NAMALWA (cell line): ENCODE measurements around the gene PABPN1L.
A peak's percentile ranks its signal among the peaks of the same experiment; 100 is the strongest.
"Not testable (repeated sequence)": the region's sequence is repeated elsewhere in the genome, so short reads cannot be mapped to it uniquely, and the experiment has no call there.

Source experiments
- DNase-seq: peaks from one replicate; pipeline ENCODE4 v3.0.0-alpha.2; 2015; ENCODE audit warnings: low spot score

PABPN1L gene

GRCh38 chr16:88827727-88828126 is 38.7 kb downstream of the PABPN1L start:
- DNase-seq, result no peak

GRCh38 chr16:88826070-88826840 is 40.2 kb downstream of the PABPN1L start:
- DNase-seq, result no peak

- no peak for DNase-seq
Measured at GRCh38 chr16:88825146-88825545, 41.3 kb downstream of the PABPN1L start.

- DNase-seq, result no peak
Measured at GRCh38 chr16:88824256-88825077, 42.0 kb downstream of the PABPN1L start.

- DNase-seq, result not testable (repeated sequence)
Measured at GRCh38 chr16:88823646-88824045, 42.8 kb downstream of the PABPN1L start.

GRCh38 chr16:88822281-88823040 is 44.0 kb downstream of the PABPN1L start:
- DNase-seq, result no peak

GRCh38 chr16:88821168-88821850 is 45.2 kb downstream of the PABPN1L start:
- no peak for DNase-seq

GRCh38 chr16:88820385-88821025 is 46.0 kb downstream of the PABPN1L start:
- no peak for DNase-seq

GRCh38 chr16:88819126-88819525 is 47.3 kb downstream of the PABPN1L start:
- DNase-seq, result no peak

- DNase-seq, result no peak
Measured at GRCh38 chr16:88818575-88818874, 47.9 kb downstream of the PABPN1L start.

- no peak for DNase-seq
Measured at GRCh38 chr16:88817785-88818574, 48.5 kb downstream of the PABPN1L start.

- DNase-seq, result no peak
Measured at GRCh38 chr16:88816736-88817535, 49.5 kb downstream of the PABPN1L start.

- peak; percentile 78 for DNase-seq
Measured at GRCh38 chr16:88815901-88816589, 50.4 kb downstream of the PABPN1L start.

- no peak for DNase-seq
Measured at GRCh38 chr16:88815227-88815626, 51.2 kb downstream of the PABPN1L start.

GRCh38 chr16:88814144-88814502 is 52.3 kb downstream of the PABPN1L start:
- DNase-seq, result no peak
